HG02678 (cell line): ENCODE results near the gene ARL17A.
"Not testable (repeated sequence)": the region's sequence is repeated elsewhere in the genome, so short reads cannot be mapped to it uniquely, and the experiment has no call there.

Experiments used
- ATAC-seq: cut with Tn5 transposase; IDR thresholded peaks from one replicate; pipeline ENCODE4 v1.9.1; 2021; ENCODE audit warnings: mild to moderate bottlenecking, moderate library complexity; ENCODE audit not compliant: unreplicated experiment

Gene ARL17A

GRCh38 chr17:46579083-46580075, at the start of gene ARL17A:
Gene ARL17A (minus strand): TSS chr17:46579691. CDS start chr17:46576322, 3,369 bp downstream.
- ATAC-seq, result peak; percentile 85

DNA sequence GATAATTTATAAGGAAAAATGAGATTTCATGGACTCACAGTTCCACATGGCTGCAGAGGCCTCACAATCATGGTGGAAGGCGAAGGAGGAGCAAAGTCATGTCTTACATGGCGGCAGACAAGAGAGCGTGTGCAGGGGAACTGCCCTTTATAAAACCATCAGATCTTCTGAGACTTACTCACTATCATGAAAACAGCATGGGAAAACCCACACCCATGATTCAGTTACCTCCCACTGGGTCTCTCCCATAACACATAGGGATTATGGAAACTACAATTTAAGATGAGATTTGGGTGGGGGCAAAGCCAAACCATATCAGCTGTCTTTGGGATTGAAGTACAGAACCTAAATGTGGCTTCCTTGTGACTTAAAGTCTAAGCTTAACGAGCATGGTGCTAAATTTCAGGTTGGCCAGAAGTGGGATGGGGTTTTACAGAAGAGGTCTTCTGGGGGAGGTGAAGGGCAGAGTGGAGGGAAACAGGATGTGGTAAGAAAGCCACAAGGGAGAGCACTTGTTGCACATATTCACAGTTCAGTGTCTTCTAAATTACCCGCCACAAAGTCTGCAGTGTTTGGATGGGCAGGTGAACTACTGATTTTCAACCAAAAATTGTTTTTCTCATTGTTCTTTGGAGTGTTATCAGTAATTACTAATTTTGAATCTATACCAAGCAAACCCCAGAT, 49.4 kb upstream of the ARL17A start:
- not testable (repeated sequence) for ATAC-seq

DNA sequence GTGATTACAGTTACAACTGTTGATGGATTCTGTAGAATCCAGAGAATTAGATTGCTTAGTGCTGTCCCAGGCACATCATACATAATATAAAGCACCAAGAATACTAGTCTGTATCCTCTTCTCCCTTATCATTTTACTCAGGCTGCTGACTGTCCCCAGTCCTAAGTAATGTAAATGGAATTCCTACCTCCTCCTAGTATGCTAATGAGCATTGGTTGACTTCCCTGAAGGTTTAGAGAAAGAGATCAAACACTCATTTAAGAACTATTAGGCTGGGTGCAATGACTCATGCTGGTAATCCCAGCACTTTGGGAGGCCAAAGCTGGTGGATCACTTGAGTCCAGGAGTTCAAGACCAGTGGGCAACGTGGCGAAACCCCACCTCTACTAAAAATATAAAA, 48.0 kb upstream of the ARL17A start:
- not testable (repeated sequence) for ATAC-seq

DNA sequence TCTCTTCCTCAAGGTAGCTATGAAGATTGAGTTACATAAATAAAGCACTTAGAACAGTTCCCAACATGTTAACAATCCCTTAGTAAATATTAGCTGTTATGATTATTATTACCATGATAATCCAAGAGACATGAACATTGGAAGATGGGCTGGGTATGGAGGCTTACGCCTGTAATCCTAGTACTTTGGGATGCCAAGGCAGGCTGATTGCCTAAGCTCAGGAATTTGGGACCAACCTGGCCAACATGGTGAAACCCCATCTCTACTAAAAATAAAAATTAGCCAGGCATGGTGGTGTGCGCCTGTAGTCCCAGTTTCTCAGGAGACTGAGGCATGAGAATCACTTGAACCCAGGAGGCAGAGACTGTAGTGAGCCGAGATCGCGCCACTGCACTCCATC, 45.2 kb upstream of the ARL17A start:
- not testable (repeated sequence) for ATAC-seq

GRCh38 chr17:46623790-46624189, 44.3 kb upstream of the ARL17A start:
- ATAC-seq, result not testable (repeated sequence)

- not testable (repeated sequence) for ATAC-seq
These were observed 39.5 kb upstream of the ARL17A start for GRCh38 chr17:46618975-46619374.

GRCh38 chr17:46617121-46617520, 37.6 kb upstream of the ARL17A start:
- not testable (repeated sequence) for ATAC-seq

DNA sequence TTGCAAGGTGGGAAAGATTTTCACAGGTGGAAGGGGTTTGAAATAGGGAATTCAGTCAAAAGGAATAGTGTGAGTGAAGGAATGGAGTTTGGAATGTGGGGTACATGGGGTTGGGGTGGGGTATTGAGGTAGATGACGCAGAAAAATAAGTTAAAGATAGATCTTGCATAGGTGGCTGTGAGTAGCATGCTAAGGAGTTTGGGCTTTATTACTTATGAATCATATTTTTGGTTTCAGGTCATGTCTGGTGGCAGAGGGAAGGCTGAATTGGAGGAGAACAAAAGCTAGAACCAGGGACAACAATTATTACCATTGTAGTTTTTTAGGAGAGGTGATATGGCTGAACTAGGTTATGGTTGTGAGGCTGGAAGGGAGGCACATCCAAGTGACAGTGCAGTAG, 34.4 kb upstream of the ARL17A start:
- ATAC-seq, result not testable (repeated sequence)

DNA sequence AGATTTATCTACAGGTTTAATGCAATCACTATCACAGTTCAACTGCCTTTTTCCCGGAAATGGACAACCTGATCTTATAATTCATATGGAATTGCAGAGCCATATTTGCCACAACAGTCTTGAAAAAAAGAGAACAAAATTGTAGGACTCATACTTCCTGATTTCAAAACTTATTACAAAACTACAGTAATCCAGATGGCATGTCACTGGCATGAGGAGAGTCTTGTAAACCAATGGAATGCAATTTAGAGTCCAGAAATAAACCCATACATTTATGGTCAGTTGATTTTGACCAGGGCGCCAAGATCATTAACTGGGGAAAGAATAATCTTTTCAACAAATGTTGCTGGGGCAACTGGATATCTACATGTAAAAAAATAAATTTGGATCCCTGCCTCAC, 31.8 kb upstream of the ARL17A start:
- not testable (repeated sequence) for ATAC-seq

GRCh38 chr17:46603125-46603524, 23.6 kb upstream of the ARL17A start:
- peak; percentile 86 for ATAC-seq

DNA sequence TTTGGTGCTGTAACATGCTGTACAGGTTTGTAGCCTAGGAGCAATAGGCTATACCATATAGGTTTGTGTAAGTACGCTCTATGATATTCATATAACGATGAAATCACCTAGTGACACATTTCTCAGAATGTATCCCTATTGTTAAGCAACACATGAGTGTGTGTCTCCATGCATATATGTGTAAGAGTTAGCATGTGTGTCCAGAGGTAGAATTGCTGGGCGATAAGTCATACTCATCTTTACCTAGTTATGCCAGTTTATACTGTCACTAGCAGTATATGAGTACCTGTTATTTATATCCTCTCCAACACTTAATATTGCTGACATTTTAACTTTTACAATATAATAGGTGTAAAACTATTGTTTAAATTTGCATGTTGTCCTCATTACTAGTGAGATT, 21.3 kb upstream of the ARL17A start:
- not testable (repeated sequence) for ATAC-seq

- not testable (repeated sequence) for ATAC-seq
These were observed 18.9 kb upstream of the ARL17A start for GRCh38 chr17:46598344-46598931.

GRCh38 chr17:46591332-46591731, 11.8 kb upstream of the ARL17A start:
- not testable (repeated sequence) for ATAC-seq

- peak; percentile 82 for ATAC-seq
These were observed 11.0 kb upstream of the ARL17A start, which contains the start of gene NSF for GRCh38 chr17:46590157-46591146. Gene NSF (plus strand): TSS chr17:46590669. CDS start chr17:46590776, 107 bp downstream.

DNA sequence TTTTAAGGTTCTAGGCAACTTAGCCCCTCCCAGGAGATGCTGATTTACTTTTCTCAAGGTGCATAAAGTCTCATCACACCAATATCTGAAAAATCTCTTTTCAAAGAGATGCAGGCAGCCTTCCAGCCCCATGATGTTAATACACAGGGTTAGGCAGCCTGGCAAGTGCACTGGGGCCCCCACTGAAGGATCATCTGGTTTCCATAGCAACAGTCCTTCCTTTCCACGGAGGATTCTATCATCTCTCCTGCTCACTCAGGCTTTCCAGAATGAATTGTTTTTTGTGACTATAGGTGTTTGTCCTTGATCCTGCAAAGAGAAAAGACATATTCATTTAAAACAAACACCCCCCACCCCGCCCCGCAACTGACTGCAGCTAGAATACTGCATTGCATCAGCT, 6.0 kb upstream of the ARL17A start:
- not testable (repeated sequence) for ATAC-seq

DNA sequence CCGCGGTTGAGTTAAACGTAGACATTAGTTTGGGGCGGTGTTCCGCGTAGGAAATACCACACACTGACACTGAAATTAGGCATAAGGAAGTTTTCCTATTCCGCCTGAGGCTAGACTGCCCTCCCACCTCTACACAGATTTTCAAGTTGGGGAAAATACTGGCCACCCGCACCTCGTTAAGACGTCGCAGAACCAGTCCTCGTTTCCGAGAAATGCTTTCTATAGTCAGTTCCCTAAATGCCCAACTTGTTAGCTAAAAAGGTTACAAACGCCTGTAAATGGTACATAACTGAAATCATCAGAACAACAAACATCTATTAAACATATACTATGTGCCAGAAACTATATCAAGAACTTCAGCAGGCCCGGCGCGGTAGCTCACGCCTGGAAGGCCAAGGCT, 591 bp upstream of the ARL17A start:
- not testable (repeated sequence) for ATAC-seq

DNA sequence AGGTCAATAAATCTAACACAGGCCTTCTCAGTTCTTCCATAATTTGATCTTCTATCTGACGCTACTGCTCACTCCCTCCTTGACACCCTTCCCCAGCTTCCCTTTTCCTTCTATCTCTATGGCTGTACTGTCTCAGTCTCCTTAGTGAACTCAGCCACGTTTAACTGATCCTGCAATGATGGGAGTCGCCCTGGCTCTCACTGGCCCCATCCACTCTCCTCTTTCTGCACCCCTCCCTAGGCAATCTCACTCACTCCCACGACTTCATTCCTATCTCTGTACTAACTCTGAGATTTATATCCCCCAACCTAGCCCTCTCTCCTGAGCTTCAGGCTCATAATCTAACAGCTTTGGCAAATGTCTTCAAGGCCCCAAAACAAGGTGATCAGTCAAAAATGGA, 7.7 kb downstream of the ARL17A start:
- not testable (repeated sequence) for ATAC-seq

- not testable (repeated sequence) for ATAC-seq
These were observed 12.5 kb downstream of the ARL17A start for GRCh38 chr17:46566980-46567379.

DNA sequence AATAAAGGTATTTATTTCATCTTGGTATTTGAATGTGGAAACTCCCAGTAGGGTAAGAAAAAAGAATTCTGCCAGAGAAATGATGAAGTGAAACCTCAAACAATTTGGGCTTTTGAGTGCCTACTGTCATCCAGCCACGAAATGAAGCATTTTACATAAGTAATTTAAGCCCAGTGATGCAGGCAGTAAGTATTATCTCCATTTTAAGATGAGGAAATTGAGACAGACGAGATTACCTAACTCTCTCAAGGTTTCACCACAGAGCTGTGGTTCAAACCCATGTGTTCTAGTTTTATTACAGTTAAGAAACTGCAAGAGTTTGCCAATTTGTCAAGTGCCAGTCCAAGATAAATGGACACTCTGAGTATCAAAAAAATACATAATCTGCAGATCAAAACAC, 13.2 kb downstream of the ARL17A start:
- not testable (repeated sequence) for ATAC-seq

DNA sequence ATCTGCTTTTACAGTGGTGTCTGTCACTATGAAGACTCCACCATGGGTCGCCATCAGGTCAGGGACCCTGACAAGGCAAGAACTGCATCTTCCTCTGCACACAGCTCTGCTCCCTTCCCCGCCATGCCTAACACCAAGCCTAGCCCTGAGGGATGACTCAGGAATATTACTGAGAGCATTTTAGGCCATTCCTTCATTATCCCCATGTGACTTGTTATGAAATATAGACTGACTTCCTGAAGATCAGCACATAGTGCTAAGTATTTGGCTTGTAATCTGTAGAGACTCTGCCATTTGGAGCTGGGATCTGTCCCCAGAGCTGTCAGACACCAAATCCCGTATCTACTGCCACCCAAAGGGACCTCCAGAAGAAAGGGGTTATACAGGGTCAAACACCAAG, 19.4 kb downstream of the ARL17A start:
- ATAC-seq, result not testable (repeated sequence)
